Osteoblast (primary cell): ENCODE measurements around the gene SMARCC1. TPM values are rescaled to one million over a fixed set of nuclear protein-coding genes. Genes with fewer than 3 reads are reported as not detected.

Experiments
- DNase-seq: peaks from one replicate; pipeline ENCODE4 v3.0.0; 2011; ENCODE audit warnings: low spot score, mixed read lengths; ENCODE audit not compliant: insufficient read length; ENCODE audit errors: missing footprints
- H2AFZ ChIP-seq: 2 replicates; pipeline ENCODE4 v1.6.0; 2011; ENCODE audit warnings: mild to moderate bottlenecking, low read length
- H3K27ac ChIP-seq: 2 replicates; pipeline ENCODE4 v1.5.1; 2011; ENCODE audit warnings: mild to moderate bottlenecking, low read depth, low read length, moderate library complexity
- H3K27me3 ChIP-seq: 2 replicates; pipeline ENCODE4 v1.6.0; 2012; ENCODE audit warnings: mild to moderate bottlenecking, control low read depth, inconsistent platforms, low read length, moderate library complexity; ENCODE audit not compliant: insufficient read depth
- H3K36me3 ChIP-seq: 2 replicates; pipeline ENCODE4 v1.5.1; 2011; ENCODE audit warnings: mild to moderate bottlenecking, low read length, control low read depth, moderate library complexity; ENCODE audit not compliant: insufficient read depth
- H3K4me1 ChIP-seq: 2 replicates; pipeline ENCODE4 v1.5.1; 2011; ENCODE audit warnings: mild to moderate bottlenecking, low read length, control low read depth, moderate library complexity; ENCODE audit not compliant: insufficient read depth
- H3K4me2 ChIP-seq: 2 replicates; pipeline ENCODE4 v1.6.0; 2011; ENCODE audit warnings: mild to moderate bottlenecking, low read length; ENCODE audit not compliant: insufficient read depth
- H3K4me3 ChIP-seq: fragments of 200-600 bp; sonication (generic); 3 replicates; pipeline ENCODE4 v1.5.1; 2012; ENCODE audit warnings: mild to moderate bottlenecking, low read length, inconsistent platforms; ENCODE audit not compliant: insufficient read depth
- H3K79me2 ChIP-seq: 2 replicates; pipeline ENCODE4 v1.6.0; 2012; ENCODE audit warnings: mild to moderate bottlenecking, low read length, control low read depth, inconsistent platforms; ENCODE audit not compliant: insufficient read depth
- H3K9me3 ChIP-seq: 2 replicates; pipeline ENCODE4 v1.5.1; 2011; ENCODE audit warnings: low read depth, low read length, control low read depth
- H4K20me1 ChIP-seq: 2 replicates; pipeline ENCODE4 v1.6.0; 2012; ENCODE audit warnings: mild to moderate bottlenecking, low read length, control low read depth; ENCODE audit not compliant: insufficient read depth
- total RNA-seq: library from RNA; depleted of rRNA; stranded (reverse); fragments of >200 nt; gene quantifications from 2 replicates; pipeline ENCODE4 v1.2.3, GENCODE V29; 2012
- TF ChIP-seq, protein P1 (sequence below): IDR thresholded peaks from 2 replicates; pipeline ENCODE4 v1.5.1; 2011; ENCODE audit warnings: mild to moderate bottlenecking, low read depth, low read length, moderate library complexity; ENCODE audit errors: extremely low read depth

The SMARCC1 gene
- total RNA-seq, 1 donor = 46.7 TPM

- H3K4me3 ChIP-seq = no peak overlapping the region
- H3K27me3 ChIP-seq = no peaks in the 10 kb centered on the region
- H3K4me2 ChIP-seq = no peak overlapping the region
- H4K20me1 ChIP-seq = no peaks in the 10 kb centered on the region
- H3K27ac ChIP-seq = no peak overlapping the region
- H2AFZ ChIP-seq = no peak overlapping the region
- TF ChIP-seq, protein P1, sequence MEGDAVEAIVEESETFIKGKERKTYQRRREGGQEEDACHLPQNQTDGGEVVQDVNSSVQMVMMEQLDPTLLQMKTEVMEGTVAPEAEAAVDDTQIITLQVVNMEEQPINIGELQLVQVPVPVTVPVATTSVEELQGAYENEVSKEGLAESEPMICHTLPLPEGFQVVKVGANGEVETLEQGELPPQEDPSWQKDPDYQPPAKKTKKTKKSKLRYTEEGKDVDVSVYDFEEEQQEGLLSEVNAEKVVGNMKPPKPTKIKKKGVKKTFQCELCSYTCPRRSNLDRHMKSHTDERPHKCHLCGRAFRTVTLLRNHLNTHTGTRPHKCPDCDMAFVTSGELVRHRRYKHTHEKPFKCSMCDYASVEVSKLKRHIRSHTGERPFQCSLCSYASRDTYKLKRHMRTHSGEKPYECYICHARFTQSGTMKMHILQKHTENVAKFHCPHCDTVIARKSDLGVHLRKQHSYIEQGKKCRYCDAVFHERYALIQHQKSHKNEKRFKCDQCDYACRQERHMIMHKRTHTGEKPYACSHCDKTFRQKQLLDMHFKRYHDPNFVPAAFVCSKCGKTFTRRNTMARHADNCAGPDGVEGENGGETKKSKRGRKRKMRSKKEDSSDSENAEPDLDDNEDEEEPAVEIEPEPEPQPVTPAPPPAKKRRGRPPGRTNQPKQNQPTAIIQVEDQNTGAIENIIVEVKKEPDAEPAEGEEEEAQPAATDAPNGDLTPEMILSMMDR = no peak
- no peak for DNase-seq
- H3K9me3 ChIP-seq = no peaks in the 10 kb centered on the region
- no peaks in the 10 kb centered on the region for H3K4me1 ChIP-seq
- peaks cover 20% of the 10 kb centered on the region for H3K36me3 ChIP-seq
- H3K79me2 ChIP-seq = no peaks in the 10 kb centered on the region
Observed at GRCh38 chr3:47636225-47636624, 145.5 kb downstream of the SMARCC1 start.

DNA sequence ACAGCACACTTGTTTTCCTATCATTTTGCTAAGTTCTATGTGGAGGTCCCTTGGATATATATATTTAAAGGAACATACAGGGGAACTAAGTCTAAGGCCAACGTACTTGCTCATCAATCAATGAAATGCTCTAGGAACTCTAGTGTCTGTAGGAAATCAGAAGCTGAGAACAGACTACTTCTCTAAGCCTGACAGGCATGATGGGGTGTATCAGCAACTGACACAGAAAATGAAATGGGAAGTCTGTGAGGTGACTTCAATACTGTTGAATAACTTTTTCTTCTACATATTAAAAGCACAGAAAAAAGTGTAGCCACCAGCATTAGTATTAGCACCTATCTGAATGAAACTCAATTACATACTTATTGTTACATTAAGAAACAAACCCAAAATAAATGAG, 146.2 kb downstream of the SMARCC1 start:
- H3K4me2 ChIP-seq = no peak overlapping the region
- H3K79me2 ChIP-seq = no peaks in the 10 kb centered on the region
- peaks cover 22% of the 10 kb centered on the region for H3K36me3 ChIP-seq
- H2AFZ ChIP-seq = no peak overlapping the region
- H3K9me3 ChIP-seq = no peaks in the 10 kb centered on the region
- no peaks in the 10 kb centered on the region for H3K4me1 ChIP-seq
- no peaks in the 10 kb centered on the region for H4K20me1 ChIP-seq
- no peak for DNase-seq
- no peaks in the 10 kb centered on the region for H3K27me3 ChIP-seq
- H3K4me3 ChIP-seq = no peak overlapping the region
- H3K27ac ChIP-seq = no peak overlapping the region
- TF ChIP-seq, protein P1 = no peak

DNA sequence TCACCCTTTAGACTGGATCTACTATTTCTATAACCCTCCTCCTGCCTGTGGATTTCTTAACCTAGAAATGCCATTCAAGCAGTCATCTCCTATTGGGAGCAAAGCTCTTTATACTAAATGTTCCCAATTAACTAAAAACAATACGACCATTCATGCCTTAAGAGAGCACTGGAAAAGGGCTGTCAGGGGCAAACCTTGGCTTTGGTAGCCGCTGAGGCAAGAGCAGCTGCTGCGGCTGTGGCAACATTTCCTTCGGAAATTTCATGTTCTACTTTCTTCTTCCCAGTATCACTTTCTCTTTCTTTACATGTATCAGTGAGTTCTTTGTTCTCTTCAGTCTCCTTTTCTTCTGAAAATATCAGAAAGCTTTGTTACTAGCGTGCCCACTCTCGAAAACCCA, 146.7 kb downstream of the SMARCC1 start:
- Histone ChIP-seq H3K4me1 (no peaks in the 10 kb centered on the region), H3K79me2 (no peaks in the 10 kb centered on the region), H3K4me2 (no peak overlapping the region), H3K4me3 (no peak overlapping the region), H2AFZ (no peak overlapping the region), H3K9me3 (no peaks in the 10 kb centered on the region), H3K36me3 (peaks cover 26% of the 10 kb centered on the region), H3K27ac (no peak overlapping the region), H3K27me3 (no peaks in the 10 kb centered on the region), H4K20me1 (no peaks in the 10 kb centered on the region)
- TF ChIP-seq, protein P1 = no peak
- DNase-seq = no peak

DNA sequence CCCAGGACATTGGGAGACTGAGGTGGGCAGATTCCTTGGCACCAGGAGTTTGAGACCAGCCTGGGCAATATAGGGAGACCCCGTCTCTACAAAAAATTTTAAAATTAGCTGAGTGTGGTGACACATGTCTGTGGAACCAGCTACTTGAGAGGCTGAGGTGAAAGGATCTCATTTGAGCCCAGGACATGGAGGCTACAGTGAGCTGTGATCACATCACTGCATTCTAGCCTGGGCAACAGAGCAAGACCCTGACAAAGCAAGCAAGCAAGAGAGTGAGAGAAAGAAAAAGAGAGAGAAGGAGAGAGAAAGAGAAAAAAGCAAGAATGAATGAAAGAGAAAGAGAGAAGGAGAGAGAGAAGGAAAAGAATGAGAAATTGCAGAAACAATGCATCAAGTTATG, 150.9 kb downstream of the SMARCC1 start:
- Histone ChIP-seq H3K27me3 (no peaks in the 10 kb centered on the region), H3K4me3 (no peak overlapping the region), H3K27ac (no peak overlapping the region), H4K20me1 (no peaks in the 10 kb centered on the region), H3K36me3 (peaks cover 15% of the 10 kb centered on the region), H3K79me2 (no peaks in the 10 kb centered on the region), H3K4me2 (no peak overlapping the region), H2AFZ (no peak overlapping the region), H3K9me3 (no peaks in the 10 kb centered on the region), H3K4me1 (no peaks in the 10 kb centered on the region)
- DNase-seq = no peak
- TF ChIP-seq, protein P1 = no peak
